Astrocyte of the cerebellum (primary cell): Measurements from ENCODE around the gene WDR59.
"Not testable (repeated sequence)": the region's sequence is repeated elsewhere in the genome, so short reads cannot be mapped to it uniquely, and the experiment has no call there.

ENCODE experiments used
- DNase-seq: peaks from one replicate; pipeline ENCODE4 v3.0.0-alpha.2; 2011; ENCODE audit warnings: low read depth
- H3K4me3 ChIP-seq: 2 replicates; pipeline ENCODE4 v1.5.1; 2011; ENCODE audit warnings: mild to moderate bottlenecking, low read depth, low read length, moderate library complexity
- CTCF ChIP-seq: IDR thresholded peaks from 2 replicates; pipeline ENCODE4 v1.5.1; 2012; ENCODE audit warnings: low read length, low read depth, moderate library complexity, mild to moderate bottlenecking; ENCODE audit errors: missing control alignments
- in situ Hi-C: cut with HindIII; loops from 2 replicates; pipeline ENCODE4 v1.10.0; 2017; ENCODE audit warnings: low sequenced_read_pairs

The WDR59 gene

GRCh38 chr16:74847202-74847601, 137.7 kb downstream of the WDR59 start:
- TF ChIP-seq CTCF = no peak
- H3K4me3 ChIP-seq = no peak overlapping the region
- in situ Hi-C loops = no loop called here
- DNase-seq = no peak

DNA sequence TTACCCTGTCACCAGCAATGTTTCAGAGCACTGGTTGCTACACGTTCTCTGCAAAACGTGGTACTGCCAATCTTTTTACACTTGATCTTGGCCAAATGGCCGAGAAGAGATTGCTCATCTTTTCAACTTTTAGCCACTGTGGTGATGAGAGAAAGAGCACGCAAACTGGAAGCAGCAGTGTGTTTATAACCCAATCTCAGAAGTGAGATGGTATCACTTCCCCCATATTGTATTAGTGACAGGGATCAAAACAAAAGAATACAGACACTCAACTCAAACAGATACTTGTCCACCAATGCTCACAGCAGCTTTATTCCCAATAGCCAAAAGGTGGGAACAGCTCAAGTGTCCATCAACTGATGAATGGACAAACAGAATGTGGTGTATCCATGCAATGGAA, 138.2 kb downstream of the WDR59 start:
- TF ChIP-seq CTCF = no peak
- H3K4me3 ChIP-seq = no peak overlapping the region
- in situ Hi-C loops = no loop called here
- DNase-seq = no peak

DNA sequence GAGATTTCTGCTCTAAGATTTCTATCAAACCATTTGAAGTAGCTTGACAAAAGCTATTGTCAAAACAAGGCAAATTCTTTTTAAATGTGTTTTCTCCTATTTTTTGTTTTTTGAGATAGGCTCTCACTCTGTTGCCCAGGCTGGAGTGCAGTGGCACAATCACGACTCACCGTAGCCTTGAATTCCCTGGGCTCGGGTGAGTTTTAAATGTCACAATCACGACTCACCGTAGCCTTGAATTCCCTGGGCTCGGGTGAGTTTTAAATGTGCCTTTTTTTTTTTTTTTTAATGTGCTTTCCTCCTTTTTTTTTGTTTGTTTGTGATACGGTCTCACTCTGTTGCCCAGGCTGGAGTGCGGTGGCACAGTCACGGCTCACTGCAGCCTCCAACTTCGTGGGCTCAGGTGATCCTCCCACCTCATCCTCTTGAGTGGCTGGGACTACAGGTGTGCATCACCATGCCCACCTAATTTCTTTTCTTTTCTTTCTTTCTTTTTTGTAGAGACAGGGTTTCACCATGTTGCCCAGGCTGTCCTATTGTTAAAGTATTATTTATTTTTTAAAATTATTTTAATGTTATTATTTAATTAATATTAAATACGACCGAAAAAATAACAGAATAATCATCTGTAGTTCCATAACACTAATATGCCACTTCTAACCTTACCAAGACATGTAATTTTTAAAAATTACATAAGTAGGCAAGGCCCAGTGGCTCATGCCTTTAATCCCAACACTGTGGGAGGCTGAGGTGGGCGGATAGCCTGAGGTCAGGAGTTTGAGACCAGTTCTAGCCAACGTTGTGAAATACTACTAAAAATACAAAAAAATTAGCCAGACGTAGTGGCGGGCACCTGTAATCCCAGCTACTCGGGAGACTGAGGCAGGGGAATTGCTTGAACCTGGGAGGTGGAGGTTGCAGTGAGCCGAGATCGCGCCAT, 140.6 kb downstream of the WDR59 start:
- in situ Hi-C loops = no loop called here
- DNase-seq = no peak
- TF ChIP-seq CTCF = no peak
- H3K4me3 ChIP-seq = no peak overlapping the region

- in situ Hi-C loops, H3K4me3 ChIP-seq: not testable (repeated sequence)
These were observed 141.4 kb downstream of the WDR59 start for GRCh38 chr16:74843381-74844035.

DNA sequence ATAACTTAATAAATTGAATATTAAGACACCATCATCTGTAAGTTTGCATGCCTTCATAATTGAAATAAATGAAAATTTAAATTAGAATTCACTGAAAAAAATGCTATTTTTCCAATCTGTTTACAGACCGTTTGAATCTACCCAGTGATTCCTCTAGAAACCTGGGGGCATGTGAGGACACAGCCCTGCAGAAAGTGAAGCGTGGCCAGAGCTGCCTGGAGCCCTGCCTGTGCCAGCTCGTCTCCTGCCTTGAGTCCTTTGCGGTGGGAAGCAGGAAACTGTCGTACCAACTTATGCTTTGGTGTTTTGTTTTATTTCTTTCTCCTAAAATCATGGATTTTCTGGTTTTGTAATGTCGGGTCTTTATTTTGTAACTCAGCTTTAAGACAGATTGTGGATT, 142.5 kb downstream of the WDR59 start:
- no peak overlapping the region for H3K4me3 ChIP-seq
- no peak for TF ChIP-seq CTCF
- no peak for DNase-seq
- in situ Hi-C loops = no loop called here

More at GRCh38 chr16:74843381-74844035, 141.4 kb downstream of the WDR59 start:
- not testable (repeated sequence) for DNase-seq

DNA sequence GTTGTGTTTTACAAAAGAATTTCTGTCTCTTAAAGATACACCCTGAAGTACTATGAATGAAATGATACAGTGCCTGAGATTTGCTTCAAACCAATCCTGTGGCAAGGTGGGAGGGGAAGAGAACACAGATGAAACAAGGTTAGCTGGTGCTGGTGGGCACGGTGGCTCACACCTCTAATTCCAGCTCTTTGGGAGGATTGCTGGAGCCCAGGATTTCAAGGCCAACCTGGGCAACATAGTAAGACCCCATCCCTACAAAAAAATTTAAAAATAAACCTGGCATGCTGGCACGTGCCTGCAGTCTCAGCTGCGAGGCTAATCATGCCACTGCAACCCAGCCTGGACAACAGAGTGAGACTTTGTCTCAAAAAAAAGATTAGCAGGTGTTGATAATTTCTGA, 143.0 kb downstream of the WDR59 start:
- DNase-seq = no peak
- in situ Hi-C loops = no loop called here
- no peak for TF ChIP-seq CTCF
- no peak overlapping the region for H3K4me3 ChIP-seq

GRCh38 chr16:74841469-74841868, 143.5 kb downstream of the WDR59 start:
- H3K4me3 ChIP-seq = no peak overlapping the region
- no peak for TF ChIP-seq CTCF
- in situ Hi-C loops = no loop called here
- no peak for DNase-seq
